Lower lobe of right lung (tissue), 2 donors: ENCODE measurements around the gene SAP30BP. TPM values are rescaled to one million over a fixed set of nuclear protein-coding genes. Genes with fewer than 3 reads are reported as not detected.

ENCODE experiments used
- ATAC-seq, 2 donors: fragments of 200-7000 bp; cut with Tn5 transposase; one replicate each; pipeline ENCODE4 v1.9.1; 2020 to 2022; ENCODE audit warnings: mild to moderate bottlenecking in 2 of 2, moderate library complexity in 2 of 2
- DNase-seq: peaks from one replicate; pipeline ENCODE4 v3.0.0-alpha.2; 2020
- H3K27ac ChIP-seq: fragments of 200-600 bp; one replicate; pipeline ENCODE4 v1.8.0; 2022
- H3K27me3 ChIP-seq: fragments of 200-600 bp; one replicate; pipeline ENCODE4 v1.8.0; 2022; ENCODE audit warnings: low read depth
- H3K36me3 ChIP-seq: fragments of 200-600 bp; one replicate; pipeline ENCODE4 v1.8.0; 2022; ENCODE audit warnings: mild to moderate bottlenecking
- H3K4me1 ChIP-seq: fragments of 200-600 bp; one replicate; pipeline ENCODE4 v1.8.0; 2022
- H3K4me3 ChIP-seq: fragments of 200-600 bp; one replicate; pipeline ENCODE4 v1.8.0; 2022; ENCODE audit warnings: mild to moderate bottlenecking
- H3K9me3 ChIP-seq: fragments of 200-600 bp; one replicate; pipeline ENCODE4 v1.8.0; 2022
- intact Hi-C: fragments of 100-400 bp; cut with DNase I; formaldehyde crosslinking; loops from one replicate; pipeline ENCODE4 v1.11.0; 2022
- total RNA-seq: library from RNA; stranded (reverse); fragmentation: NEBNext Ultra II Directional; extraction: Animal tissue kit (Norgen Biotek cat#: 25700); gene quantifications from one replicate; pipeline ENCODE4 v1.2.1, GENCODE V29; 2021
- TF ChIP-seq, protein P1 (sequence below): fragments of 200-600 bp; IDR thresholded peaks from one replicate; pipeline ENCODE4 v1.8.0; 2022; ENCODE audit warnings: antibody characterized with exemption, mild to moderate bottlenecking
- donor health status: DM: no; HTN: yes; CAD: no; lungs with severe emphysema.

The SAP30BP gene
- total RNA-seq, 1 donor from 2014 or later: 73.0 TPM

DNA sequence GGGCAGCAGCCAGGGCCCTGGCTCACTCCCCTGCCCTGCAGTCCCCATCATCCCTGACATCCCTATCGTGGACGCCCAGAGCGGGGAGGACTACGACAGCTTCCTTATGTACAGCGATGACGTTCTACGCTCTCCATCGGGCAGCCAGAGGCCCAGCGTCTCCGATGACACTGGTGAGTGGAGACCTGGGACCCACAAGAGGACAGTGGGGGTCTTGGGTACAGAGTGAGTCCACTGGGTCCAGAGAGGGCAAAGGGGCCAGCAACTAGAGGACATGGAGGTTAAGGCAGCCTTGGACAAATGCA is 85.2 kb downstream of the SAP30BP start:
- no peaks in the 10 kb centered on the region for H3K27me3 ChIP-seq
- peaks cover 45% of the 10 kb centered on the region for H3K36me3 ChIP-seq
- no peak for ATAC-seq
- H3K4me1 ChIP-seq: peaks cover 32% of the 10 kb centered on the region
- DNase-seq: no peak
- TF ChIP-seq, protein P1, sequence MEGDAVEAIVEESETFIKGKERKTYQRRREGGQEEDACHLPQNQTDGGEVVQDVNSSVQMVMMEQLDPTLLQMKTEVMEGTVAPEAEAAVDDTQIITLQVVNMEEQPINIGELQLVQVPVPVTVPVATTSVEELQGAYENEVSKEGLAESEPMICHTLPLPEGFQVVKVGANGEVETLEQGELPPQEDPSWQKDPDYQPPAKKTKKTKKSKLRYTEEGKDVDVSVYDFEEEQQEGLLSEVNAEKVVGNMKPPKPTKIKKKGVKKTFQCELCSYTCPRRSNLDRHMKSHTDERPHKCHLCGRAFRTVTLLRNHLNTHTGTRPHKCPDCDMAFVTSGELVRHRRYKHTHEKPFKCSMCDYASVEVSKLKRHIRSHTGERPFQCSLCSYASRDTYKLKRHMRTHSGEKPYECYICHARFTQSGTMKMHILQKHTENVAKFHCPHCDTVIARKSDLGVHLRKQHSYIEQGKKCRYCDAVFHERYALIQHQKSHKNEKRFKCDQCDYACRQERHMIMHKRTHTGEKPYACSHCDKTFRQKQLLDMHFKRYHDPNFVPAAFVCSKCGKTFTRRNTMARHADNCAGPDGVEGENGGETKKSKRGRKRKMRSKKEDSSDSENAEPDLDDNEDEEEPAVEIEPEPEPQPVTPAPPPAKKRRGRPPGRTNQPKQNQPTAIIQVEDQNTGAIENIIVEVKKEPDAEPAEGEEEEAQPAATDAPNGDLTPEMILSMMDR: no peak
- no peak overlapping the region for H3K27ac ChIP-seq
- intact Hi-C loops: no loop called here
- H3K4me3 ChIP-seq: no peak overlapping the region
- H3K9me3 ChIP-seq: no peaks in the 10 kb centered on the region

- TF ChIP-seq, protein P1: no peak
- Histone ChIP-seq H3K4me1 (peaks cover 26% of the 10 kb centered on the region), H3K27me3 (no peaks in the 10 kb centered on the region), H3K36me3 (peaks cover 51% of the 10 kb centered on the region), H3K27ac (peak overlapping the region; percentile 58), H3K9me3 (no peaks in the 10 kb centered on the region), H3K4me3 (peak overlapping the region; percentile 57)
- intact Hi-C loops: no loop called here
- ATAC-seq (no peak), DNase-seq (no peak)
Observed at GRCh38 chr17:75752802-75753513, 85.8 kb downstream of the SAP30BP start.

- Histone ChIP-seq H3K9me3 (no peaks in the 10 kb centered on the region), H3K4me1 (peaks cover 24% of the 10 kb centered on the region), H3K36me3 (peaks cover 57% of the 10 kb centered on the region), H3K4me3 (peak overlapping the region; percentile 57), H3K27ac (peak overlapping the region; percentile 58), H3K27me3 (no peaks in the 10 kb centered on the region)
- TF ChIP-seq, protein P1: peak; percentile 70
- peak; percentile 75 to 82 for ATAC-seq
- intact Hi-C loops: no loop called here
- DNase-seq: peak; percentile 78
Observed at GRCh38 chr17:75753514-75754377, 86.6 kb downstream of the SAP30BP start.

DNA sequence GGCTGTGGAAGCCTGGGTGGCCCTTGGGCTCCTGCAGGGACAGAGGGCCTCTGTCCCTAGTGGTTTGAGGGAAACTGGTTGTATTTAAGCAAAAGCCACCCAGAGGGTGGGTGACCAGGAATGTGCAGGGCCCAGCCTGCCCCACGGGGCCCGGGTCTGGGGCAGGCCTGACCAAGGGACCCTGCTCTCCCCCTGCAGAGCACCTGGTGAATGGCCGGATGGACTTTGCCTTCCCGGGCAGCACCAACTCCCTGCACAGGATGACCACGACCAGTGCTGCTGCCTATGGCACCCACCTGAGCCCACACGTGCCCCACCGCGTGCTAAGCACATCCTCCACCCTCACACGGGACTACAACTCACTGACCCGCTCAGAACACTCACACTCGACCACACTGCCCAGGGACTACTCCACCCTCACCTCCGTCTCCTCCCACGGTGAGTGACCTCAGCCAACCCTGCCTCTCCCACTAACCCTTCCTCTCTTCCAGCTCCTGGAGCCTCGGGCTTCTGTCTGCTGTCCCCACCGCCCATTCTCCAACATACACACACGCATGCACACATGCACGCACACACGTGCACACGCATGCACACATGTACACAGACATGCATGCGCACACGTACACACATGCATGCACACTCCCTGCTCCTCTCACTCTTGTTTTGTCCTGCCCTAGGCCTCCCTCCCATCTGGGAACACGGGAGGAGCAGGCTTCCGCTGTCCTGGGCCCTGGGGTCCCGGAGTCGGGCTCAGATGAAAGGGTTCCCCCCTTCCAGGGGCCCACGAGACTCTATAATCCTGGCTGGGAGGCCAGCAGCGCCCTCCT is 87.5 kb downstream of the SAP30BP start:
- peaks cover 20% of the 10 kb centered on the region for H3K4me1 ChIP-seq
- DNase-seq (no peak), ATAC-seq (no peak)
- no peak overlapping the region for H3K27ac ChIP-seq
- TF ChIP-seq, protein P1: no peak
- H3K27me3 ChIP-seq: no peaks in the 10 kb centered on the region
- intact Hi-C loops: no loop called here
- H3K4me3 ChIP-seq: peak overlapping the region; percentile 57
- no peaks in the 10 kb centered on the region for H3K9me3 ChIP-seq
- peaks cover 52% of the 10 kb centered on the region for H3K36me3 ChIP-seq

DNA sequence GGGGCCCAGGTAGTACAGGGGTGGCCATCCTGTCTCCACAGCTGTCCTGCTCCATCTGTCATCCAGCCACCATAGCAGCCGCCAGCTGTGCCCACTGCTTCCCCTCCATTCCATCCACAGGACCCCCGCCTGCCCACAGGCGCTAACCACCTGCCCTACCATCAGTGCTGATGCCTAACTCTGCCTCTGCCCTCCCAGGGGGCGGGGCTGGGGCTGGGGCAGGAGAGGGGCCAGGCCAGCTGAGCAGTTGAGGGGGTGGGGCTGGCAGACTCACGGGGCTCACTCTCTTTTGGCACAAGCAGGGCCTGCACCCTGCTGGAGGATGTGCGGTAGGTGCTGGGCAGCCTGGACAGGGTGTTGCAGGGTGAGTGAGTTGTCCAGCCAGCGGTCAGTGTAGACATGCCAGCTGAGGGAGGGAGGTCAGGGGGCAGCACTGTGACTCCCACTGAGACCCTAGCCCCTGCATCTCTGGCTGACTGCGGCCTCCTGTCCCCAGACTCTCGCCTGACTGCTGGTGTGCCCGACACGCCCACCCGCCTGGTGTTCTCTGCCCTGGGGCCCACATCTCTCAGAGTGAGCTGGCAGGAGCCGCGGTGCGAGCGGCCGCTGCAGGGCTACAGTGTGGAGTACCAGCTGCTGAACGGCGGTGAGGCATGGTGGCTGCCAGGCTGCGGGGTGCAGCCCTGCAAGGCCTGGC is 88.2 kb downstream of the SAP30BP start:
- no peak overlapping the region for H3K4me3 ChIP-seq
- no peaks in the 10 kb centered on the region for H3K27me3 ChIP-seq
- peaks cover 13% of the 10 kb centered on the region for H3K4me1 ChIP-seq
- no peaks in the 10 kb centered on the region for H3K9me3 ChIP-seq
- intact Hi-C loops: no loop called here
- H3K27ac ChIP-seq: no peak overlapping the region
- DNase-seq (no peak), ATAC-seq (no peak)
- TF ChIP-seq, protein P1: no peak
- peaks cover 49% of the 10 kb centered on the region for H3K36me3 ChIP-seq
